Measurements from ENCODE around the gene NVL.

GRCh38 chr1:224219612-224220059 is 110.3 kb downstream of the NVL start:
- TF ChIP-seq CTCF (IDR thresholded peaks at IDR 0.05; ENCODE audit: insufficient read depth, low read depth, low read length): no peak
- no peak for TF ChIP-seq EZH2 (IDR thresholded peaks at IDR 0.05; ENCODE audit: insufficient read depth, low read length)

All from astrocyte (in vitro differentiated cells and primary cell).